GM19328 (cell line): Measurements from ENCODE around the gene ARHGAP5.

Source experiments
- ATAC-seq: cut with Tn5 transposase; IDR thresholded peaks from one replicate; pipeline ENCODE4 v1.9.1; 2021; ENCODE audit warnings: mild to moderate bottlenecking, moderate library complexity; ENCODE audit not compliant: unreplicated experiment

ARHGAP5 gene

GRCh38 chr14:32074887-32075572 is 2.1 kb upstream of the ARHGAP5 start:
- no peak for ATAC-seq

GRCh38 chr14:32075672-32076277 is 1.3 kb upstream of the ARHGAP5 start:
- ATAC-seq, result no peak

- peak; percentile 48 for ATAC-seq
These were observed 625 bp upstream of the ARHGAP5 start for GRCh38 chr14:32076278-32077080.

- peak; percentile 6 for ATAC-seq
These were observed 1.1 kb downstream of the ARHGAP5 start for GRCh38 chr14:32078023-32078857.

- ATAC-seq, result no peak
These were observed 1.7 kb downstream of the ARHGAP5 start for GRCh38 chr14:32078858-32079216.

- ATAC-seq, result no peak
These were observed 2.2 kb downstream of the ARHGAP5 start for GRCh38 chr14:32079264-32079663.

- no peak for ATAC-seq
These were observed 3.0 kb downstream of the ARHGAP5 start for GRCh38 chr14:32080001-32080510.

GRCh38 chr14:32081901-32082300 is 4.8 kb downstream of the ARHGAP5 start:
- ATAC-seq, result no peak

- ATAC-seq, result no peak
These were observed 6.2 kb downstream of the ARHGAP5 start for GRCh38 chr14:32083315-32083624.

GRCh38 chr14:32083789-32084188 is 6.7 kb downstream of the ARHGAP5 start:
- ATAC-seq, result no peak

GRCh38 chr14:32085182-32085844 is 8.2 kb downstream of the ARHGAP5 start:
- ATAC-seq, result no peak

GRCh38 chr14:32085845-32086383 is 8.8 kb downstream of the ARHGAP5 start:
- ATAC-seq, result no peak

- no peak for ATAC-seq
These were observed 10.2 kb downstream of the ARHGAP5 start for GRCh38 chr14:32087173-32087861.

GRCh38 chr14:32087907-32088306 is 10.8 kb downstream of the ARHGAP5 start:
- ATAC-seq, result no peak

- no peak for ATAC-seq
These were observed 13.6 kb downstream of the ARHGAP5 start for GRCh38 chr14:32090686-32091085.

GRCh38 chr14:32099473-32099872 is 22.4 kb downstream of the ARHGAP5 start:
- no peak for ATAC-seq

GRCh38 chr14:32100175-32100574 is 23.1 kb downstream of the ARHGAP5 start:
- ATAC-seq, result no peak

- peak; percentile 85 for ATAC-seq
These were observed 25.2 kb downstream of the ARHGAP5 start for GRCh38 chr14:32102152-32102787.

- no peak for ATAC-seq
These were observed 25.9 kb downstream of the ARHGAP5 start for GRCh38 chr14:32102968-32103367.
